IPS-11a (cell line): ENCODE results near the gene ADGRF3.
"Not testable (repeated sequence)": the region's sequence is repeated elsewhere in the genome, so short reads cannot be mapped to it uniquely, and the experiment has no call there.

Experiments
- H3K4me3 ChIP-seq: one replicate; pipeline ENCODE4 v1.5.1; 2013; ENCODE audit warnings: low read depth, low read length, control low read depth

ADGRF3 gene

DNA sequence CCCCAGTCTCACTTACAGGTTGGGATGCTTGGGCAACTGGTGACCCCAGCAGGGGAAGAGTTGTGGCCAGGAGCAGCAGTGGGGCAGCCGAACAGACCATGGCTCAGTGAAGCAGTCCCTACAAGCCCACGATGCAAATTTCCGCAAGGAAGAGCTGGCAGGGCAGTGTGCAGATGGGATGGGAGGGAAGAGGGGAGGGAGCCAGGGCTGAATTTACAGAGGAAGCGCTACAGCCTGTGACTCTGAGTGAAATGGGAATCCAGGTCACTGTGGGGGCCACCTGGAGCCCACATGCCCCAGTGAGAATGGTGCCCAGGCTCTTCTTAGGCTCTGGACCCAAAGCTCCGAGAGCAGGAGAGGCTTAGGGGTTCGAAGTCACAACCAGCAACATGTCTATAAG is 27.6 kb downstream of the ADGRF3 start:
- no peak overlapping the region for H3K4me3 ChIP-seq

GRCh38 chr2:26317377-26318105 is 29.0 kb downstream of the ADGRF3 start:
- no peak overlapping the region for H3K4me3 ChIP-seq

DNA sequence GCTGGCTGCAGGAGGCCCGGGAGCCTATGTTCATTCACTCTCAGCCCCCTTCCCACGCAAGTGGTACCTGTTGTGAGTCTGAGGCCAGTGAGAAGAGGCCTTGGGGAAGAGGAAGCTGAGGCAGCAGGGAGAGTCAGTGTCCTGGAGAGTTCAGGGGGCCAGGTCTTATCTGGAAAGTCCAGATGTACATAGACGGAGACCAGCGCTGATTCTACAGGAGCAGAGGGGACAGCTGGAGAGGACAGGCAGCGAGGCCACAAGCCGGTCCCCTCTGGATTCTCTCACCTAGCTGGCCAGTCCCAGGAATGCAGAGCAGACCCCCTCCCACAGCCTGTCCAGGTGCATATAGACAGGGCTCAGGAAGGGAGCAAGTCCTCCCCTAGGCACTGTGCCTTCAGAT is 29.7 kb downstream of the ADGRF3 start:
- H3K4me3 ChIP-seq, result no peak overlapping the region

DNA sequence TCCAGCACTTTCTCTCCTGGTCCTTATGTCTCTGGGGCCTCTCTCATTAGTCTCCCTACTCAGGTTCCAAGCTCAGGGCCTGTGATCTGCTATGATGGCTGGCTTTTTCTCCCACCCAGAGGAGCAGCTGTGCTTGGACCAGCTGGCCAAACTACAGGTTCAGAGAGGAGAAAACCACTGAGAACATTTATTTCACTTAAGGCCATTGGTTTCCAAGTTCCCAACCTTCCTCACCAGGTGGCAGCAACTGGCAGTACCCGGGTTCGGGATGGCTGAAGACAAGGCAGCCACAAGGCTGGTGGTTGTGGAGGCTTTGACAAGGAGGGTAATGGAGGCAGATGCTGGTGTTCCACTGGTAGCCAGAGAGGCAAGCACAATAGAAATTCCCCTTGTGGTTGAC is 30.5 kb downstream of the ADGRF3 start:
- H3K4me3 ChIP-seq, result no peak overlapping the region

DNA sequence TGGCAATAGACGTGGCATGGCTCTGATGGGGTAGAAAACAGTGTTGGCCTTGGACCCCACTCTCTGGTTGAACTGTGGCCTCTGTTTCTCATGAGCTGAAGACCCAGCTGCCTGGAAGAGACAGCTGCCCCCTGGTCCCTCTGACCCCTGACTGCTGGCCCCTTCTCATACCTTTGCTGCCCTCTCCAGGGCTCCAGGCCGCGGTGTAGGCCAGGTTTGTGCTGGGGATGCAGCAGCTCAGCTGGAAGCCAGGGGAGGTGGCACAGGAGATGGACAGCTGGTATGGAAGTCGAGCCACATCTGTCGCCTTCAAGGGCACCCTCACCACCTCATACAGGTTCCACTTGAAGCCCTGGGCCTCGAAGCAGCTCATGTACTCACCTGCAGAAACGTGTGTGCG is 32.3 kb downstream of the ADGRF3 start:
- H3K4me3 ChIP-seq, result no peak overlapping the region

DNA sequence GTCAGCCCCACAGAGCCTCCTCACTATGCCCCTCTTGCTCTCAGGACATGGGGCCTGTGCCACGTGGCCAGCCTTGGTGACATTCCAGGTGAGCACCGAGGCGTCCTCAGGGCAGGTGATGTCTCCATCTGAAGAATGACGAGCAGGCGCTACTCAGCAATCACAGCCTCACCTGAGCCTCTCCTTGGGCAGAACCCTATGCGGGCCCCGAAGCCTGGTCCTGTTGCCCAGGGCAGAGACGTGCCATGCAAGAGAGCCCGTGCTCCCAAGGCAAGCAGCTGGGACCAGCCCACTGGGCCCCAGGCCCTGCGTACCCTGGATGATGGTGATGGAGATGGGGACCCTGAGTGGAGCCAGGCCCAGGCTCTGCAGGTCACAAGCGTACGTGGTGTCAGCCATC is 33.1 kb downstream of the ADGRF3 start:
- no peak overlapping the region for H3K4me3 ChIP-seq

- no peak overlapping the region for H3K4me3 ChIP-seq
These were observed 34.1 kb downstream of the ADGRF3 start for GRCh38 chr2:26312471-26312870.

DNA sequence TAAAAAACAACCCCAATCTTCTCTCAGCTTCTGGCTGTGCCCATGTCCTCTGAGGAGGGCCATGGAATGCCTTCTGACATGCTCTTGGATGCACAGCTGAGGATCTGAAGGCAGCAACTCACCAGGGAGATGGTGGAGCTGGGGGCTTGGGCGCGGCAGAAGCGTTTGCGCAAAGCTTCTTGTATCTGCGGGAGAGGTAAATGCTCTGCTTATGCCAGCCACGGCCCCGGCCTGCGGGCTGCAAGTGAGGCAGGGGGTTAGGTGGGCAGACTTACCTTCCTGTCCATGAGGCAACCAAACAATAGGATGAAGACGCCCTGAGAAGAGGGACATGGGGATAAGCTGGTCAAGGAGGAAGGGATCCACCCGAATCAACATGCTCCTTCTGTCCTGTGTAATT is 36.7 kb downstream of the ADGRF3 start:
- H3K4me3 ChIP-seq, result no peak overlapping the region

GRCh38 chr2:26305540-26305939 is 41.0 kb downstream of the ADGRF3 start:
- H3K4me3 ChIP-seq, result no peak overlapping the region

DNA sequence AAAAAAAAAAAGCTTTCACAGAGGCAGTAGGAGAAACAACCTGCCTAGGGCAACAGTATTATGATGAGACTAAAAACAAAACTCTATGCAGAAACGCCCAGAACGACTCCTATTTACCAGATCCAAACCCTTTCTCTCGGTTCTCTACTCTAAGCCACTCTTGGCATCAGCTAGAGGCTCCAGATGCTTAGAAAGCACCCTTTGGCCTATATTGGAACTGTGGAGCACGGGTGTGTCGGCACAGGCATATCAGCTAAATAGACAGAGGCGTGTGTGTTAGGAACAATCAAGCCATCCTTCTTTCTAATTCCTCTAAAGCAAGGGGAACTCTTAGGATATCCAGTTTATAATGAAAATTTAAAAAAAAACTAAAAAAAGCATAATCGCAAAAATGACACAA is 41.5 kb downstream of the ADGRF3 start:
- not testable (repeated sequence) for H3K4me3 ChIP-seq

- H3K4me3 ChIP-seq, result no peak overlapping the region
These were observed 43.7 kb downstream of the ADGRF3 start for GRCh38 chr2:26302846-26303245.

- no peak overlapping the region for H3K4me3 ChIP-seq
These were observed 46.2 kb downstream of the ADGRF3 start for GRCh38 chr2:26300234-26300925.

DNA sequence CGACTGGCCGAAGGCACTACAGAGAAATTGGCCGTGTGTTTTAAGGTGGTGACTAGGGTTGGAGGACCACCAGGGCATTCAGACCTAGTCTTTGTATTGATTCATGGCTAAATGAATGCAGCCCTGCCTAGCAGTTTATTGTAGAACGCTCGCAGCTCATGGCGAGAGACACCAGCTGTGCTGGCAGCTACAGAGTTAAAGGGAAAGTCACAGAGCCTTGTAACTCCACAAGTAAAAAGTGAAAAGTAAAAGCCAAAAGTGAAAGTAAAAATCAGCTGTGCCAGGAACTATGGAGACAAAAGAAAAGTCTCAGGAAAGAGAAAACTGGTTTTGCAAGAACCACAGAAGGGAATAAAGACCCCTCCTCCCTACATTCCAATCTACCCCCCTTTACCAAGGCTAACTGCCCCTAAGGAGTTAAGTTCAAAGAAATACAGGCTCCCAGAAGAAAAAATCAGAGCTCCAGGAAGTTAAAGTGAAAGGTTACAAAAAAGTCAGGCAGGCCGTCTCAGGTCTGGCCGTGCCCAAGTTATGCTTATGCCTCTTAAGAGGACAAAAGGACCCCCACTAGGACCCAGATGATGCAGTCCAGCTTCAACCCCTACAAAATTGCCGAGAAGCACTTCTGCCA is 47.0 kb downstream of the ADGRF3 start:
- peak overlapping the region; percentile 74 for H3K4me3 ChIP-seq

DNA sequence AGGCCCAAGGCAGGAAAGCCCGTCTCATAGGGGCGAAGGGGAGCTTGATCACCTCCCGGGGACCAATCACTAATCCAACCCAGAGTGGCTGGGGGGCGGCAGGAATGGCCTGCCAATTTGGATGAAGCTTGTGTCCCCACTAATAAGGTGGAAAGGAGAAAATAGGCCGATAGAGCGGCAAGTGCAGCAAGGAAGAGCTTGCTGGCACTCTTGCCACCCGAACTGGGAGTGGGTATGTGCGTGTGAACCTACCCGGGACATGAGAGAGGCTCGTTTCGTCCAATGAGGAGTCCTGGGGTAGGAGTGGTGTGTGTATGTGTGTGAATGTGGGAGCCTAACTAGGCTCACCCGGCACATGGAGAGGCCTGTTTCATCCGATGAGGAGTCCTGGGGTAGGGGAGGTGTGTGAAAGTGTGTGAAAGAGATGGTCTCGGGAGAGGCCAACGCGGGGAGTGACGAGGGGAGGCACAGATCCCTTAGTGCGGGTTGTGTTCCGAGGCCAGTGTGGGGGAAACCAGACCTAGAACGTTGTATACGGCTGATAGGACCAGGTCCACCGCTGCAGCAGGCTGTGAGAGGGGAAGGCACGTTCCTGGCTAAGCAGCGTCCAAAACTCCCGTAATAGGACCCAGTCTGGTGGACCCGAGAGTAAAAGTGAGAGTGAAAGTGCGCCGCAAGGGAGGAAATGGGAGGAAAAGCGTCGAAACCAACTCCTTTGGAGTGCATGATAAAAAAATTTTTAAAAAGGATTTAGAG is 47.8 kb downstream of the ADGRF3 start:
- H3K4me3 ChIP-seq, result peak overlapping the region; percentile 74

- H3K4me3 ChIP-seq, result peak overlapping the region; percentile 74
These were observed 48.3 kb downstream of the ADGRF3 start for GRCh38 chr2:26298286-26298637.

DNA sequence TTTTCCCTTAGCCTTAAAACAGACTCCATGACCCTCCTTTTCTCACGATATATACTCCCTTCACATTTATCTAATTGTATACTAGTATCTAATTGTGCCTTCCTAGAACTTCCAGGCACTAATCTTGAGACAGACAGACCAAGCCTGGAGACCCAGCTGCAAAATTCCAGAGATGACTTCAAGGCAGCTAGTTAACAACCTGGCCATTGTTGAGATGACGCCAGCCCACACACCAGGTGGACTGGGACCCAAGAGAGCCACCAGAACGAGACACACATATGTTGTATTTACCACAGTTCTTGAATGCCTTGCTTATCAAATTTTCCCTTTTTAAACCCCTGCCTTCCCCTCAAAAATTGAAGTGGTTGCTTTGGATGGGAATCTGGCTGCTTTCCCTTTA is 49.5 kb downstream of the ADGRF3 start:
- no peak overlapping the region for H3K4me3 ChIP-seq

DNA sequence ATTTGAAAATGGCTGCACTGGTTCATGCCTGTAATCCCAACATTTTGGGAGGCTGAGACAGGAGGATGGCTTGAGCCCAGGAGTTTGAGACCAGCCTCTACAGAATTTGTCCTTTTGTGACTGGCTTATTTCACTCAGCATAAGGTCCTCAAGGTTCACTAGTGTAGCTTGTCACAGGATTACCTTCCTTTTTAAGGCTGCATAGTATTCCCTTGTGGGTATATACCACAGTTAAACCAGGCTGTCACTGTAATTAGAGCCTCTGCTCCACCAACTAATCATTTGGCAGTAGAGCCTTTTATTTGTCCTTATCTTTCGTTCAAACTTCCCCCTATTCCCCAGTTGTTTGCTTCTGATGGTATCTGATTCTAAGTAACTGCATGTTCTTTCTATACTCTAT is 51.1 kb downstream of the ADGRF3 start:
- no peak overlapping the region for H3K4me3 ChIP-seq

DNA sequence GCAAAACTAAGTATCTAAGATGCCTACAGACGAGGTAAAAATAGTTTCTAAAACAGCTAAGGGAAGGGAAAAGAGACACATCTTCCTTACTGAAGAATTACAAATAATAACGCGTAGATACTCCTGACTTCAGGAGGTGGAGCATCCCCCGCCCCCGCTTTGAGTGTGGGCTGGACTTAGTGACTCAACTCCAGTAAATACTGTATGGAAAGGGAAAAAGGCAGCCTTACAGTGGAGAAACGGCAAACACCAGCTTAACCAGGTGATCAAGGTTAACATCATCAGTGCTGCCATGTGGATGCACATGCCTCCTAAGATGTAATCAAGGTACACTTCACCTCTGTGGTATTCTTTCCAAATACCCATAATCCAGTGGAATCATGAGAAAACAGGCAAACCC is 53.9 kb downstream of the ADGRF3 start:
- H3K4me3 ChIP-seq, result no peak overlapping the region

DNA sequence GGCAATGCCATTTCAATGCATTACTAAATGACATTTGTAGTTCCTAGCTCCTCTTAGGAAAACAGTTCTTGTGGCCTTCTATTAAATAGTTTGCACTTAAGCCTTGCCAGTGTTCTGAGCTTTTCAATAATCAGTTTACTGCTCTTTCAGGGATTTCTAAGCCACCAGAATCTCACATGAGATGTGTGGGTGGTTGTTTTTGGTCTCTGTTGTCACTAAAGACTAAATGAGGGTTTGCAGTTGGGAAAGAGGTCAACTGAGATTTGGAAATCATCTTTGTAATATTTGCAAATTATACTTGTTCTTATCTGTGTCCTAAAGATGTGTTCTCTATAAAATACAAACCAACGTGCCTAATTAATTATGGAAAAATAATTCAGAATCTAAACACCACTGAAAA is 56.6 kb downstream of the ADGRF3 start:
- H3K4me3 ChIP-seq, result no peak overlapping the region

GRCh38 chr2:26285931-26286330 is 60.7 kb downstream of the ADGRF3 start:
- no peak overlapping the region for H3K4me3 ChIP-seq

DNA sequence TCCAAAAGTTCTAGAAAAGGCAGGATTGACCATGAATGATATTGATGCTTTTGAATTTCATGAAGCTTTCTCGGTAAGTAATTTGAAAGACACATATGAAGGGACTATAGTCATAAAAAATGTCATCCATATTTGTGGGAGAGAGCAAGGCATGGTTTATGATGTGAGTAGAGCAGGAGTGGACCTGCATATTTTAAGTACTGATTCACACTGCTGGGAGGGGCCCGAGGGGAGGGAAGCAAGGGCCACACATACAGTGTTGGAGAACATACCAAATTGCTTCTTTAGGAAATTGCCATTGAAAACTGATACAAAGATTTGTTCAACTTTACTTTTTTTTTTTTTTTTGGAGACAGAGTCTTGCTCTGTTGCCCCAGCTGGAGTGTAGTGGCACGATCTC is 62.5 kb downstream of the ADGRF3 start:
- no peak overlapping the region for H3K4me3 ChIP-seq

DNA sequence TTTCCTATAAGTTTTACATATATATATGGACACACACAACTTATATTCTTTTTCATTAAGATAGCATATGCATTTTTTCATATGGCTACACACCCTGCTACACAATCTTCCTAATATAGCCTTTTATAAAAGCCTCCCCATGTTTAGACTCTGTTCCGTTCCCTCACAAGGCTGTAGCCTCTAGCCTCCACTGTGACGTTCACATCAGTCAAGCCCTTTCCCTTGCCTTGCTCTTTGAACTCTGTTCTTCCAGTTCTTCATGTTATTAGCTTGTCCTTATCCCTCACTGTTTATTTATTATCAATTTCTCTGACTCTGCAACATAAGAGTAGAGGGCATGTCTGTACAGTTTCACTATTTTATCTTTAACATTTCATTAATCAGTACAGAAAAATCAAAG is 63.0 kb downstream of the ADGRF3 start:
- no peak overlapping the region for H3K4me3 ChIP-seq
